Fibroblast of skin of abdomen (primary cell): ENCODE measurements around the gene MYD88.
"Not testable (repeated sequence)": the region's sequence is repeated elsewhere in the genome, so short reads cannot be mapped to it uniquely, and the experiment has no call there.

Experiments
- DNase-seq: peaks from one replicate; pipeline ENCODE4 v3.0.0-alpha.2; 2013

Gene MYD88

GRCh38 chr3:38126121-38126892 lies 12.2 kb upstream of the MYD88 start:
- no peak for DNase-seq

GRCh38 chr3:38127611-38128302 lies 10.7 kb upstream of the MYD88 start:
- no peak for DNase-seq

GRCh38 chr3:38128303-38128655 lies 10.2 kb upstream of the MYD88 start:
- DNase-seq: no peak

DNA sequence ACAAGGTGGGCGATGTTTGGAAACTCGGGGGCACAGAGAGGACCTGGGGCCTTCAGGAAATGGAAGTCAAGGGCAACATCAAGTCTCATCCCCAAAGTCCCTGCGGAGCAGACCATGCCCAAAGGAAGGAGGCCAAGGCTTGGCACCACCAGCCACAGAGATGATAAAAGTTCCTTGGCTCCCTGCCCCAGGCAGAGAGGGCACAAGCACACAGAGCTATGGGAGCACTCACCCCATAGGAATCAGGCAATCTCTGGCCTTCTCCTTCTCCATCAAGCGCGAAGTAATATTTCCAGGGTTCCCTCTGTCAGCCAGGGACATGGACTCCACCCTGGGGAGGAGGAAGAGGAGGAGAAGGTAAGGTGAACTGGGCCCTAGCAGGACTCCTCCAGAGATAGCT lies 9.4 kb upstream of the MYD88 start:
- DNase-seq: no peak

- no peak for DNase-seq
Measured at GRCh38 chr3:38130631-38131065, 7.8 kb upstream of the MYD88 start.

GRCh38 chr3:38131621-38132369 lies 6.7 kb upstream of the MYD88 start:
- peak; percentile 16 for DNase-seq

DNA sequence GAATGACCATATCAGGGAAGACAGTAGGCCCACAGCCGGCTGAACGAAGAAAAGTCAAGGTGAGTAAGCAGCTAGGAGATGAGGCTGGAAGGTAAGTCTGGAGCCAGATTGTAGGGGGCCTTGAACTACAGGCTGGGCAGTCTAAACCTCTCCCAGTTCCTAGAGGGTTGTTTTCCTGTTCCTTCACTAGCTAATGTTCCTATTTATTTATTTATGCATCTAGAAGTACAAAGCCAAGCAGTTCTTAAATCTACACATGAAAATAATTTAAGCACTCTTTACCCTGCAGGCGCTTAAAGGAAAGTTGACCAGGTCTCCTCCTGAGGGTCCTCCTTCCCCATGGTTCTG lies 5.3 kb upstream of the MYD88 start:
- DNase-seq: no peak

- DNase-seq: no peak
Measured at GRCh38 chr3:38133557-38134405, 4.7 kb upstream of the MYD88 start.

DNA sequence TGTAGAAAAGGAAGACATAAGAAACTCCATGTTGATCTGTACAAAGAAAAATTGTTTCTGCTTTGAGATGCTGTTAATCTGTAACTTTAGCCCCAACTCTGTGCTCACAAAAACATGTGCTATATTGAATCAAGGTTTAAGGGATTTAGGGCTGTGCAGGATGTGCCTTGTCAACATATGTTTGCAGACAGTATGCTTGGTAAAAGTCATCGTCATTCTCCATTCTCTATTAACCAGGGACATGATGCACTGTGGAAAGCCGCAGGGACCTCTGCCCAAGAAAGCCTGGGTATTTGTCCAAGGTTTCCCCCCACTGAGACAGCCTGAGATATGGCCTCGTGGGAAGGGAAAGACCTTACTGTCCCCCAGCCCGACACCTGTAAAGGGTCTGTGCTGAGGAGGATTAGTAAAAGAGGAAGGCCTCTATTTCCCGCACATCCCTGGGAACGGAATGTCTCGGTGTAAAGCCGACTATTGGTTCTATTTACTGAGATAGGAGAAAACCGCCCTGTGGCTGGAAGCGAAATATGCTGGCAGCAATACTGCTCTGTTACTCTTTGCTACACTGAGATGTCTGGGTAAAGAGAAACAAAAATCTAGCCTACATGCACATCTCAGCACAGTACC lies 3.8 kb upstream of the MYD88 start:
- not testable (repeated sequence) for DNase-seq

DNA sequence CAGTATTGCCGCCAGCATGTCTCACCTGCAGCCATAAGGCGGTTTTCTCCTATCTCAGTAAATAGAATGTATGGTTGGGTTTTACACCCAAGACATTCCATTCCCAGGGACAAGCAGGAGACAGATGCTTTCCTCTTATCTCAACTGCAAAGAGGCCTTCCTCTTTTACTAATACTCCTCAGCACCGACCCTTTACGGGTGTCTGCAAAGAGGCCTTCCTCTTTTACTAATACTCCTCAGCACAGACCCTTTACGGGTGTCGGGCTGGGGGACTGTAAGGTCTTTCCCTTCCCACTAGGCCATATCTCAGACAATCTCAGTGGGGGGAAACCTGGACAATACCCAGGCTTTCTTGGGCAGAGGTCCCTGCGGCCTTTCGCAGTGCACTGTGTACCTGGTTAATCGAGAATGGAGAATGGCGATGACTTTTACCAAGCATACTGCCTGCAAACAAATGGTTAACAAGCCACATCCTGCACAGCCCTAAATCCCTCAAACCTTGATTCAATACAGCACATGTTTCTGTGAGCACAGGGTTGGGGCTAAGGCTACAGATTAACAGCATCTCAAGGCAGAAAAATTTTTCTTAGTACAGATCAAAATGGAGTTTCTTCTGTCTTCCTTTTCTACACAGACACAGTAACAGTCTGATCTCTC lies 2.7 kb upstream of the MYD88 start:
- DNase-seq: not testable (repeated sequence)

- peak; percentile 10 for DNase-seq
Measured at GRCh38 chr3:38136393-38136776, 2.1 kb upstream of the MYD88 start.

DNA sequence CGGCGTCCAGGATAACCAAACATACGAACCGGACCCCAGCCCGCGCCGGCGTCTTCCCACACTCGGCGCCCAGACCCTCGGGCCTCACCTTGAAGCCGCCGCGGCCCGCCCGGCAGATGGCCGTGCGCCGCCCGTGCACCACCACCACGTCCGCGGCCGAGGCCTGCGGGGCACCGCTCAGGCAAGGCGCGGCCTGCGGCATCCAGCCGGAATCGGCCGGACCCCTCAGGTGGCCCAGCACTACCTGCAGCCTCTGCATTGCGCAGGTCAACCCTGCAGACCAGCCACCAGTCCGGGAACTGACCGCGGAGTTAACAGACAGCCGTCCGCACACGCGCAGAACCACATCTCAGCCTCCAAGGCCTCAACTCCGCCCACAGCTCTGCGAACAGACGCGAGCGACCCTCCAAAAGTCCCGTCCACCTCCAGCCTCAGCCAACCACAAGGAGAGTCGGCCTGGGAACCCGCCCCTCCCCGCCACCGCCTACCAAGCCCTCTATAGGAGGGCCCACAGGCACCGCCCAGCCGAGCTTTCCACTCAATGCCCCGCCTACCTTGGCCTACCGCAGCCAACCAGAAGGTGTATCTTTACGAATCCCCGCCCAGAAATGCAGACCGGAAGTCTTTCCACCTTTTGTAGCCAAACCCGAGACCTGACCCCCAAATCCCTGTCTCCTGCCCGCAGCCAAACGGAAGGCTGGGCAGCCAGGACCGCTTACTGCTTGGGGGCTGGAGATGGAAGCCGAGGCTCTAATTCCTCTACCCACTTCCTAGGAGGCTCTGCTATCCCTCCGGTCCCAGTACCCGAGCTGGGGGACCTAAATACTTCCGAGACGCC lies 1.5 kb upstream of the MYD88 start, which contains the start of gene ACAA1:
Gene ACAA1, minus strand, starts transcription at position 351 of the 838 bp plus-strand sequence. Its CDS starts 92 bp downstream, at position 259.
- DNase-seq: peak; percentile 99

GRCh38 chr3:38137615-38138348 lies 679 bp upstream of the MYD88 start:
- no peak for DNase-seq

- no peak for DNase-seq
Measured at GRCh38 chr3:38139191-38139590, 730 bp downstream of the MYD88 start.

GRCh38 chr3:38139652-38140051 lies 1.2 kb downstream of the MYD88 start:
- no peak for DNase-seq

DNA sequence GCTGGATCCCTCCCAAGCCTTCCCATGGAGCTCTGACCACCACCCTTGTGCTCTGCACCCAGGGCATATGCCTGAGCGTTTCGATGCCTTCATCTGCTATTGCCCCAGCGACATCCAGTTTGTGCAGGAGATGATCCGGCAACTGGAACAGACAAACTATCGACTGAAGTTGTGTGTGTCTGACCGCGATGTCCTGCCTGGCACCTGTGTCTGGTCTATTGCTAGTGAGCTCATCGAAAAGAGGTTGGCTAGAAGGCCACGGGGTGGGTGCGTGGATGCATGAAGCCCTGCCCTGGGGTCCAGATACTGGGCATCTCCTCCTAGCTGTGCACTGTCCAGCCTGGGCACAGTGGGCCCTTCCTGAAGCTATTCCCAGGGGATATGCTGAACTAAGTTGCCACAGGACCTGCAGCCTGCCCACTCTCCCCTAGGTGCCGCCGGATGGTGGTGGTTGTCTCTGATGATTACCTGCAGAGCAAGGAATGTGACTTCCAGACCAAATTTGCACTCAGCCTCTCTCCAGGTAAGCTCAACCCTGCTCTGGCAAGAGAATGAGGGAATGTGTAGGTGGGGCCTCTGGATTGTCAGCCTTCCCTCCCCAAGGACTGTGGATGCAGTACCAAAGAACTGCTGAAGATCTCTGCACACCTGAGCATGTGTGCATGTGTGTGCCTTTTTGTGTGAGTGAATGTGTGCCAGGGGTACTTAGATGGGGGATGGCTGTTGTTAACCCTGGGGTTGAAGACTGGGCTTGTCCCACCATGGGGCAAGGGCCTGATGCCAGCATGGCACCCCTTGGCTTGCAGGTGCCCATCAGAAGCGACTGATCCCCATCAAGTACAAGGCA lies 2.1 kb downstream of the MYD88 start:
- no peak for DNase-seq

- DNase-seq: no peak
Measured at GRCh38 chr3:38141173-38141951, 2.9 kb downstream of the MYD88 start.

DNA sequence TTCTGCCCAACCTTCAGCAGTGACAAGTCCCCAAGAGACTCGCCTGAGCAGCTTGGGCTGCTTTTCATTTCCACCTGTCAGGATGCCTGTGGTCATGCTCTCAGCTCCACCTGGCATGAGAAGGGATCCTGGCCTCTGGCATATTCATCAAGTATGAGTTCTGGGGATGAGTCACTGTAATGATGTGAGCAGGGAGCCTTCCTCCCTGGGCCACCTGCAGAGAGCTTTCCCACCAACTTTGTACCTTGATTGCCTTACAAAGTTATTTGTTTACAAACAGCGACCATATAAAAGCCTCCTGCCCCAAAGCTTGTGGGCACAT lies 3.5 kb downstream of the MYD88 start:
- no peak for DNase-seq
